Prostate gland (tissue), 2 donors: ENCODE measurements around the gene AQP4.

Experiments used
- CTCF ChIP-seq, 4 experiments: fragments of 200-600 bp in 2 of 4; fragments of 450-650 bp in 2 of 4; sonication (generic) in 2 of 4; IDR thresholded peaks; 1 replicate in 3 of 4; 2 replicates in 1 of 4; pipeline ENCODE4 v1.5.1; 2016 to 2019; ENCODE audit warnings: antibody characterized with exemption in 4 of 4, mild to moderate bottlenecking in 2 of 4, moderate library complexity in 2 of 4
- POLR2A ChIP-seq: fragments of 450-650 bp; IDR thresholded peaks from one replicate; pipeline ENCODE4 v1.6.1; 2016; ENCODE audit warnings: antibody characterized with exemption, mild to moderate bottlenecking
- POLR2AphosphoS5 ChIP-seq: sonication (generic); formaldehyde crosslinking; IDR thresholded peaks from one replicate; pipeline ENCODE4 v1.6.1; 2017; ENCODE audit warnings: antibody characterized with exemption

GRCh38 chr18:26908906-26909305 is 43.4 kb upstream of the AQP4 start:
- no peak for TF ChIP-seq CTCF (IDR thresholded peaks at IDR 0.05)
- TF ChIP-seq POLR2A: no peak
- TF ChIP-seq POLR2AphosphoS5: no peak
